ENCODE measurements around the gene C12orf60.

GRCh38 chr12:14769969-14770495, 33.4 kb upstream of the C12orf60 start:
- TF ChIP-seq CTCF (IDR thresholded peaks at IDR 0.05) (peak; percentile 79 to 87 (median 81)), POLR2A (IDR thresholded peaks at IDR 0.05) (peak in 1 of 2 donors; percentile 26)
